KMS-11 (cell line): ENCODE data around the gene DBH.

Source experiments
- H2AFZ ChIP-seq: fragments of 200-600 bp; sonication (generic); 2 replicates; pipeline ENCODE4 v1.6.1; 2016; ENCODE audit warnings: antibody characterized with exemption, mixed run types, low read depth
- H3K27ac ChIP-seq: fragments of 200-600 bp; sonication (generic); 2 replicates; pipeline ENCODE4 v1.6.1; 2016; ENCODE audit warnings: mild to moderate bottlenecking, mixed run types
- H3K27me3 ChIP-seq: fragments of 200-600 bp; sonication (generic); 2 replicates; pipeline ENCODE4 v1.6.1; 2017; ENCODE audit warnings: mild to moderate bottlenecking, low read depth, mixed run types, moderate library complexity; ENCODE audit not compliant: insufficient read depth
- H3K36me3 ChIP-seq: fragments of 200-600 bp; sonication (generic); 2 replicates; pipeline ENCODE4 v1.6.1; 2017; ENCODE audit warnings: mild to moderate bottlenecking, mixed run types; ENCODE audit not compliant: insufficient read depth
- H3K4me1 ChIP-seq: fragments of 200-600 bp; sonication (generic); 2 replicates; pipeline ENCODE4 v1.6.1; 2016; ENCODE audit warnings: mild to moderate bottlenecking, low read depth, mixed run types; ENCODE audit not compliant: poor library complexity, severe bottlenecking
- H3K4me2 ChIP-seq: fragments of 200-600 bp; sonication (generic); 2 replicates; pipeline ENCODE4 v1.7.0; 2016; ENCODE audit warnings: mild to moderate bottlenecking, mixed run types
- H3K4me3 ChIP-seq: fragments of 200-600 bp; sonication (generic); IDR thresholded peaks from 2 replicates; pipeline ENCODE4 v1.6.1; 2017; ENCODE audit warnings: low read depth, low read length, mixed read lengths; ENCODE audit not compliant: insufficient read depth
- H3K79me2 ChIP-seq: fragments of 200-600 bp; sonication (generic); 2 replicates; pipeline ENCODE4 v1.6.1; 2016; ENCODE audit warnings: low read depth, mixed run types; ENCODE audit not compliant: insufficient read depth
- H3K9ac ChIP-seq: fragments of 200-600 bp; sonication (generic); 2 replicates; pipeline ENCODE4 v1.6.1; 2016; ENCODE audit warnings: mild to moderate bottlenecking, mixed run types
- H4K20me1 ChIP-seq: fragments of 200-600 bp; sonication (generic); 2 replicates; pipeline ENCODE4 v1.6.1; 2016; ENCODE audit warnings: mild to moderate bottlenecking, mixed run types; ENCODE audit not compliant: insufficient read depth
- CTCF ChIP-seq: fragments of 200-600 bp; sonication (generic); conservative IDR thresholded peaks from 2 replicates; pipeline ENCODE4 v1.6.1; 2017; ENCODE audit warnings: low read depth, mild to moderate bottlenecking, antibody characterized with exemption, low read length, moderate library complexity, mixed read lengths

The DBH gene

GRCh38 chr9:133669182-133669801 is 33.1 kb downstream of the DBH start:
- no peaks in the 10 kb centered on the region for H3K4me1 ChIP-seq
- TF ChIP-seq CTCF: no peak
- H3K27me3 ChIP-seq: peaks cover 36% of the 10 kb centered on the region

GRCh38 chr9:133670466-133670865 is 34.3 kb downstream of the DBH start:
- Histone ChIP-seq H3K4me1 (no peaks in the 10 kb centered on the region), H3K27ac (no peak overlapping the region), H3K27me3 (peaks cover 35% of the 10 kb centered on the region; the same call in 1 of the 2 replicates), H2AFZ (no peak overlapping the region), H3K36me3 (no peaks in the 10 kb centered on the region), H3K79me2 (no peaks in the 10 kb centered on the region), H3K9ac (no peak overlapping the region), H3K4me2 (no peak overlapping the region), H3K4me3 (no peak overlapping the region), H4K20me1 (no peaks in the 10 kb centered on the region)
- no peak for TF ChIP-seq CTCF

More at GRCh38 chr9:133669182-133669801, 33.1 kb downstream of the DBH start:
- H3K27ac ChIP-seq: no peak overlapping the region
- H3K79me2 ChIP-seq: no peaks in the 10 kb centered on the region
- no peaks in the 10 kb centered on the region for H4K20me1 ChIP-seq
- no peak overlapping the region for H3K4me3 ChIP-seq
- H3K4me2 ChIP-seq: no peak overlapping the region
- H3K9ac ChIP-seq: no peak overlapping the region
- H3K36me3 ChIP-seq: no peaks in the 10 kb centered on the region
- no peak overlapping the region for H2AFZ ChIP-seq

GRCh38 chr9:133671371-133671770 is 35.2 kb downstream of the DBH start:
- Histone ChIP-seq H3K79me2 (no peaks in the 10 kb centered on the region), H4K20me1 (no peaks in the 10 kb centered on the region), H3K27me3 (peaks cover 41% of the 10 kb centered on the region; the same call in 1 of the 2 replicates), H3K27ac (no peak overlapping the region), H3K4me1 (no peaks in the 10 kb centered on the region), H2AFZ (no peak overlapping the region), H3K4me3 (no peak overlapping the region), H3K36me3 (no peaks in the 10 kb centered on the region), H3K4me2 (no peak overlapping the region), H3K9ac (no peak overlapping the region)
- TF ChIP-seq CTCF: no peak

GRCh38 chr9:133672503-133673257 is 36.5 kb downstream of the DBH start:
- no peak overlapping the region for H3K4me2 ChIP-seq

More at GRCh38 chr9:133672503-133673257, 36.5 kb downstream of the DBH start:
- Histone ChIP-seq H3K36me3 (no peaks in the 10 kb centered on the region), H3K27ac (no peak overlapping the region), H2AFZ (no peak overlapping the region), H3K4me3 (no peak overlapping the region), H4K20me1 (no peaks in the 10 kb centered on the region), H3K27me3 (peaks cover 50% of the 10 kb centered on the region; the same call in 1 of the 2 replicates), H3K9ac (no peak overlapping the region), H3K79me2 (no peaks in the 10 kb centered on the region), H3K4me1 (no peaks in the 10 kb centered on the region)
- no peak for TF ChIP-seq CTCF
